Spleen (tissue), 11 donors: Measurements from ENCODE around the gene KDM8. TPM values are rescaled to one million over a fixed set of nuclear protein-coding genes. Genes with fewer than 3 reads are reported as not detected.
"Not testable (repeated sequence)": the region's sequence is repeated elsewhere in the genome, so short reads cannot be mapped to it uniquely, and the experiment has no call there.

Experiments
- DNase-seq: peaks from one replicate; pipeline ENCODE4 v3.0.0-alpha.2; 2020
- H3K27ac ChIP-seq, 8 donors: fragments of 200-600 bp; sonication (generic) in 7 of 8; 1 replicate in 4 of 8; 2 replicates in 4 of 8; pipeline versions ENCODE4 v1.5.0 to v1.8.0; 2016 to 2021; ENCODE audit warnings: inconsistent platforms in 4 of 8, mild to moderate bottlenecking in 4 of 8, moderate library complexity in 1 of 8
- H3K27me3 ChIP-seq, 7 donors: fragments of 200-600 bp; sonication (generic) in 6 of 7; replicated peaks in 1 of 7; 1 replicate in 4 of 7; 2 replicates in 3 of 7; pipeline versions ENCODE4 v1.5.0 to v1.8.0; 2016 to 2021; ENCODE audit warnings: inconsistent platforms in 3 of 7, mild to moderate bottlenecking in 1 of 7
- H3K36me3 ChIP-seq, 6 donors: fragments of 200-600 bp; sonication (generic) in 5 of 6; 1 replicate in 4 of 6; 2 replicates in 2 of 6; pipeline versions ENCODE4 v1.5.0 to v1.8.0; 2016 to 2021; ENCODE audit warnings: inconsistent platforms in 2 of 6
- H3K4me1 ChIP-seq, 6 donors: fragments of 200-600 bp; sonication (generic) in 5 of 6; 1 replicate in 3 of 6; 2 replicates in 3 of 6; pipeline versions ENCODE4 v1.5.0 to v1.8.0; 2016 to 2021; ENCODE audit warnings: inconsistent platforms in 3 of 6
- H3K4me3 ChIP-seq, 8 donors: fragments of 200-600 bp; sonication (generic) in 7 of 8; 1 replicate in 4 of 8; 2 replicates in 4 of 8; pipeline versions ENCODE4 v1.5.0 to v1.8.0; 2016 to 2021; ENCODE audit warnings: inconsistent platforms in 4 of 8, mild to moderate bottlenecking in 4 of 8, moderate library complexity in 2 of 8
- H3K9me3 ChIP-seq, 8 donors: fragments of 200-600 bp; sonication (generic) in 7 of 8; 1 replicate in 4 of 8; 2 replicates in 4 of 8; pipeline versions ENCODE4 v1.5.0 to v1.8.0; 2016 to 2021; ENCODE audit warnings: inconsistent platforms in 4 of 8
- POLR2A ChIP-seq, 3 donors: fragments of 450-650 bp; IDR thresholded peaks; one replicate each; pipeline ENCODE4 v1.5.1; 2017; ENCODE audit warnings: antibody characterized with exemption in 3 of 3, mild to moderate bottlenecking in 1 of 3
- POLR2AphosphoS5 ChIP-seq, 3 donors: sonication (generic); formaldehyde crosslinking; IDR thresholded peaks; one replicate each; pipeline ENCODE4 v1.5.1; 2017; ENCODE audit warnings: antibody characterized with exemption in 3 of 3
- WGBS, 5 donors: extraction: QIAGEN DNeasy Blood & Tissue Kit in 3 of 5; methylation state at CpG; one replicate each; pipeline versions ENCODE4 v1.1.5 to v1.1.7; 2013 to 2018; 5-methylcytosine and 5-hydroxymethylcytosine counted together
- intact Hi-C: fragments of 100-400 bp; cut with DNase I; formaldehyde crosslinking; loops from one replicate; pipeline ENCODE4 v1.15.0; 2023; ENCODE audit warnings: low total_unique reads
- polyA plus RNA-seq, 3 donors: library from polyadenylated mRNA; stranded (reverse); fragments of 200-250 nt; gene quantifications; one replicate each; pipeline ENCODE4 v1.2.1, GENCODE V29; 2013
- total RNA-seq, 7 donors: library from RNA; depleted of rRNA in 3 of 7; stranded (reverse); fragments of >200 nt in 3 of 7; fragmentation: NEBNext Ultra II Directional in 4 of 7; extraction: Animal tissue kit (Norgen Biotek cat#: 25700) in 4 of 7; gene quantifications; one replicate each; pipeline versions ENCODE4 v1.1.0 to v1.2.1, GENCODE V29; 2016 to 2021
- TF ChIP-seq, protein P1 (sequence below), 11 experiments: fragments of 200-600 bp in 7 of 11; fragments of 450-650 bp in 4 of 11; sonication (generic) in 4 of 11; IDR thresholded peaks in 8 of 11; conservative IDR thresholded peaks in 3 of 11; 1 replicate in 7 of 11; 2 replicates in 4 of 11; pipeline versions ENCODE4 v1.4.0 to v1.8.0; 2016 to 2021; ENCODE audit warnings: antibody characterized with exemption in 11 of 11, inconsistent platforms in 4 of 11, mild to moderate bottlenecking in 1 of 11
- donor health status: healthy with polysubstance abuse.
- donor health status: DM: no; HTN: no; CAD: no; lungs with moderate emphysema.
- donor health status: DM: no; HTN: no; CAD: no.
- donor health status: Bipolar disorder and iron deficiency.
- donor health status: healthy.
- donor health status: DM: no; HTN: no; CAD: no.
- donor health status: DM: yes; HTN: yes; CAD: no.

Gene KDM8
- total and polyA plus RNA-seq, 10 donors, result 5.2 to 14.7 (median 9.6) TPM

DNA sequence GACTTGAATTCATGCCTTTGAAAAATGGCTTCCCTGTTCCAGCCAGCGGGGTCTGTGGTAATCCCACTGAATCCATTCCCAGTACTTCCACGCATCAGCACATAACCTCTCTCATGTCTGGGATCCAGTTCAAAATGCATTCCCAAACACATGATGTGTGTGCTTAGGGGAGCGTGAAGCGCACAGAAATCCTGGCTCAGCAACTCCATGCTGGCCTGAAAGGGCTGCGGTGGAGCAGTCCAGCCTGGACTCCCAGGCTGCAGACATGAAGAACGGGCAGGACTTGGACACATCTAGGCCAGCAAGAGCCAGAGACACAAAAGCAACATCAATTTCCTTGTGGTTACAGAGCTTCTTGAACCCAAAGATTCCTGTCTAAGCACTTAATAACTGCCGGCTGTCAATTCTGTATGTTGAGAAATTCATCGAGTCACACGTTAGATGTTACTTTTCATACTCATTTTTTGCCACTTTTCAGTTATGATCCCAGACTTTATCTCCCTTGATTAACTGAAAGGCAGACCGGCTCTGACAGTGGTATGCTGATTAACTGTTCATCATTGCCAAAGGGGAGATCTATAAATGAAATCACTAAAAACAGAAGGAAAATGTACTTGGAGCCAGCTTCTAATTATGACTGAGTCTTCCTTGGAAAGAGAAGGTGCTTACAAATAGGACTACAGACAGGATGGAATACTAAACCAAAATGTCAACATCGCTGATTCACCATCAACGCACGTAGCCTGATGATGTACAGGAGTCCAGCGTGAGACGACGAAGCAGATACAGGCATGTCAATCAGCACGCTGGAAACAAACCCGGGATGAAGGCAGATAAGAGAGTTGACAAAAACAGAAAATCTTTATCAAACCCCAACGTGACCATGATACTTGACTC lies 42.2 kb downstream of the KDM8 start:
- Histone ChIP-seq H3K36me3 (peaks cover 0 to 3% (median 0%) of the 10 kb centered on the region in 6 donors), H3K27me3 (no peaks in the 10 kb centered on the region), H3K27ac (peak overlapping the region in 7 of 8 donors; percentile 36 to 94 (median 80)), H3K9me3 (no peaks in the 10 kb centered on the region), H3K4me1 (peaks cover 19 to 77% (median 55%) of the 10 kb centered on the region in 6 donors), H3K4me3 (no peak overlapping the region)
- TF ChIP-seq POLR2AphosphoS5 (IDR thresholded peaks at IDR 0.05) (peak in 1 of 3 donors; percentile 27), POLR2A (IDR thresholded peaks at IDR 0.05) (no peak)
- TF ChIP-seq, protein P1, sequence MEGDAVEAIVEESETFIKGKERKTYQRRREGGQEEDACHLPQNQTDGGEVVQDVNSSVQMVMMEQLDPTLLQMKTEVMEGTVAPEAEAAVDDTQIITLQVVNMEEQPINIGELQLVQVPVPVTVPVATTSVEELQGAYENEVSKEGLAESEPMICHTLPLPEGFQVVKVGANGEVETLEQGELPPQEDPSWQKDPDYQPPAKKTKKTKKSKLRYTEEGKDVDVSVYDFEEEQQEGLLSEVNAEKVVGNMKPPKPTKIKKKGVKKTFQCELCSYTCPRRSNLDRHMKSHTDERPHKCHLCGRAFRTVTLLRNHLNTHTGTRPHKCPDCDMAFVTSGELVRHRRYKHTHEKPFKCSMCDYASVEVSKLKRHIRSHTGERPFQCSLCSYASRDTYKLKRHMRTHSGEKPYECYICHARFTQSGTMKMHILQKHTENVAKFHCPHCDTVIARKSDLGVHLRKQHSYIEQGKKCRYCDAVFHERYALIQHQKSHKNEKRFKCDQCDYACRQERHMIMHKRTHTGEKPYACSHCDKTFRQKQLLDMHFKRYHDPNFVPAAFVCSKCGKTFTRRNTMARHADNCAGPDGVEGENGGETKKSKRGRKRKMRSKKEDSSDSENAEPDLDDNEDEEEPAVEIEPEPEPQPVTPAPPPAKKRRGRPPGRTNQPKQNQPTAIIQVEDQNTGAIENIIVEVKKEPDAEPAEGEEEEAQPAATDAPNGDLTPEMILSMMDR (IDR thresholded peaks at IDR 0.05 in 8 of 11, conservative IDR thresholded peaks at IDR 0.05 in 3 of 11), result no peak
- WGBS, 5 donors, result 74 to 87% (median 80%) methylated on average over 19 of the region's 19 CpGs
- intact Hi-C loops, result no loop called here
- DNase-seq, result no peak

DNA sequence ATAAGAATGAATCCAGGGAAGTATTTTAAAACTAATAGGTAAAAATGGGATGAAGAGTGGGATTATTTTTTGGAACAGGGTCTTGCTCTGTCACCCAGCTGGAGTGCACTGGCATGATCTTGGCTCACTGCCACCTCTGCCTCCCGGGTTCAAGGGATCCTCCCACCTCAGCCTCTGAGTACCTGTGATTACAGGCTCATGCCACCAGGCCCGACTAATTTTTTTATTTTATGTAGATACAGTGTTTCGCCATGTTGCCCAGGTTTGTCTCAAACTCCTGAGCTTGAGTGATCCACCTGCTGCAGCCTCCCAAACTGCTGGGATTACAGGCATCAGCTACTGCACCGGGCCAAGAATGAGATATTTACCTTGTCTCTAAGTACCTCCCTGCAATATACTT lies 43.1 kb downstream of the KDM8 start:
- peak overlapping the region in 5 of 8 donors; percentile 23 to 91 (median 67) for H3K27ac ChIP-seq
- H3K27me3 ChIP-seq, result no peaks in the 10 kb centered on the region
- peaks cover 0 to 3% (median 0%) of the 10 kb centered on the region in 6 donors for H3K36me3 ChIP-seq
- TF ChIP-seq POLR2A (IDR thresholded peaks at IDR 0.05) (no peak), POLR2AphosphoS5 (IDR thresholded peaks at IDR 0.05) (no peak)
- TF ChIP-seq, protein P1 (IDR thresholded peaks at IDR 0.05 in 8 of 11, conservative IDR thresholded peaks at IDR 0.05 in 3 of 11), result no peak
- WGBS, 5 donors, result 79 to 90% (median 87%) methylated on average over 4 of the region's 4 CpGs
- no peak overlapping the region for H3K4me3 ChIP-seq
- no peaks in the 10 kb centered on the region for H3K9me3 ChIP-seq
- intact Hi-C loops, result no loop called here
- H3K4me1 ChIP-seq, result peaks cover 16 to 70% (median 47%) of the 10 kb centered on the region in 6 donors
- DNase-seq, result no peak

GRCh38 chr16:27247076-27247475 lies 43.8 kb downstream of the KDM8 start:
- DNase-seq, intact Hi-C loops, H3K9me3 ChIP-seq, H3K4me3 ChIP-seq, H3K27me3 ChIP-seq, H3K36me3 ChIP-seq: not testable (repeated sequence)
- H3K4me1 ChIP-seq, result peaks cover 10 to 70% (median 40%) of the 10 kb centered on the region in 6 donors
- WGBS, 5 donors, result 14 to 41% (median 31%) methylated on average over 1 of the region's 1 CpG
- peak overlapping the region in 6 of 8 donors; percentile 10 to 91 (median 66) for H3K27ac ChIP-seq

- 95 to 100% (median 100%) methylated on average over 2 of the region's 2 CpGs for WGBS, 5 donors
- Histone ChIP-seq H3K27ac (peak overlapping the region in 3 of 8 donors; percentile 67 to 91 (median 72)), H3K4me1 (peaks cover 10 to 70% (median 31%) of the 10 kb centered on the region in 6 donors), H3K9me3 (no peaks in the 10 kb centered on the region), H3K4me3 (no peak overlapping the region), H3K27me3 (no peaks in the 10 kb centered on the region), H3K36me3 (peaks cover 0 to 11% (median 2%) of the 10 kb centered on the region in 6 donors)
- no peak for TF ChIP-seq POLR2A (IDR thresholded peaks at IDR 0.05)
- TF ChIP-seq POLR2AphosphoS5 (IDR thresholded peaks at IDR 0.05), result no peak
- TF ChIP-seq, protein P1 (IDR thresholded peaks at IDR 0.05 in 8 of 11, conservative IDR thresholded peaks at IDR 0.05 in 3 of 11), result no peak
- no peak for DNase-seq
- intact Hi-C loops, result no loop called here
Measured at GRCh38 chr16:27248036-27248435, 44.7 kb downstream of the KDM8 start.

- DNase-seq, H3K27me3 ChIP-seq, H3K9me3 ChIP-seq, H3K4me3 ChIP-seq, intact Hi-C loops, H3K27ac ChIP-seq: not testable (repeated sequence)
- peaks cover 2 to 70% (median 25%) of the 10 kb centered on the region in 6 donors for H3K4me1 ChIP-seq
- WGBS, 5 donors, result 93 to 98% (median 96%) methylated on average over 4 of the region's 4 CpGs
- peaks cover 0 to 13% (median 2%) of the 10 kb centered on the region in 6 donors for H3K36me3 ChIP-seq
Measured at GRCh38 chr16:27248886-27249285, 45.6 kb downstream of the KDM8 start.
